Stimulated activated CD8-positive, alpha-beta memory T cell treated with anti-CD3 and anti-CD28 coated beads, Interleukin-12 subunit alpha, Interleukin-12 subunit beta, amount 100 ng/mL, for 1 hour (primary cell): ENCODE data around the gene THRB.
"Not testable (repeated sequence)": the region's sequence is repeated elsewhere in the genome, so short reads cannot be mapped to it uniquely, and the experiment has no call there.

Experiments
- DNase-seq: peaks from one replicate; pipeline ENCODE4 v3.0.0-alpha.2; 2020; ENCODE audit warnings: low read depth

Gene THRB

DNA sequence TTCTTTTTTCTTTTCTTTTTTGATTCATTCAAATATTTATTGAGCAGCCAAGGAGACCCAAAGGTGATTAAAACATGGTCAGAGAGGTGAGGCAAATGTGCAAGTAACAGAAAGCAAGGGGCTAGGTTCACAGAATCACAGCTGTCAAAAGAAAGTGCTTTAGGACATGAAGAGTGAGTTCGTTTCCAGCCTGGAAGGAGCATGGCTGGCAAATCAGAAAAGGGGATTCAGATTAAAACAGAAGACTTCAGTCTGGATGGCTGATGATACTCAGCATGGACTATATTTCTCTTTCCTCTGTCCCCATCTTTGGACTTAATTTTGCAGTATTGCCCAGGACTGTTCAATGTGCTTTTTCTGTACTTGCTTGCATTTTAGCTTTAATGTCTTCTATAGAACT, 398.4 kb downstream of the THRB start:
- no peak for DNase-seq

GRCh38 chr3:24094818-24095217, 399.8 kb downstream of the THRB start:
- not testable (repeated sequence) for DNase-seq

DNA sequence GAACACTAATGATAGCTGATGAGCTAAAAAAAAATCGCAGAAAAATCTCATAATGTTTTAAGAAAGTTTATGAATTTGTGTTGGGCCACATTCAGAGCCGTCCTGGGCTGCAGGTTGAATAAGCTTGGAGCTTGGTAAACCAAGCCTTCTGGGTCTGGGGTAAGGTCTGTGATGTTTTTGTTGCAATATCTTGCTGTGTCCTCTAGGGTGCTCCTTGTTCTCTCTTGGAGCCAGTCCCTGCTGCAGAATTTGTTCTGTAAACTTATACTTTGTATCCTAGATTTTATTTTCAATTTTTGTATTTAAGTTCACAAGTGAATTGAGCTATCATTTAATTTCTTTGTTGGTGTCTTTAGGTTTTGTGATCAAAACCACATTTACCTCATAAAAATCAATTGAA, 405.9 kb downstream of the THRB start:
- DNase-seq: no peak

DNA sequence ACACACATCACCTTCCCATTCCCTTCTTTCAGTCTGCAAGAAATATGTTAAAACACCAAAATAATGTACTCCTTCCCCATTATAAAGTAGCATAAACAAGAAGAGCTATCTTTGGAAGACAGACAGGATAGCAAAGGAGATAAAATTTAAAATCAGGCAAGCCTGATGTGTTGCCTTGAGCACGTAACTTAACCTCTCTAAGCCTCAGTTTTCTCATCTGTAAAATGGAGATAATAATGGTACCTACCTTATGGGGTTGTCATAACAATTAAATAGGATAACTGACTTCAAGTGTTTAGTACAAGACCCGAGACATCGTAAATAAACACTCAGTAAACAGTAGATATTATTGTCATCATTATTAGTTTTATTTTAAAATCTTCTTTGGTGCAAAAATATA, 407.2 kb downstream of the THRB start:
- DNase-seq: no peak

DNA sequence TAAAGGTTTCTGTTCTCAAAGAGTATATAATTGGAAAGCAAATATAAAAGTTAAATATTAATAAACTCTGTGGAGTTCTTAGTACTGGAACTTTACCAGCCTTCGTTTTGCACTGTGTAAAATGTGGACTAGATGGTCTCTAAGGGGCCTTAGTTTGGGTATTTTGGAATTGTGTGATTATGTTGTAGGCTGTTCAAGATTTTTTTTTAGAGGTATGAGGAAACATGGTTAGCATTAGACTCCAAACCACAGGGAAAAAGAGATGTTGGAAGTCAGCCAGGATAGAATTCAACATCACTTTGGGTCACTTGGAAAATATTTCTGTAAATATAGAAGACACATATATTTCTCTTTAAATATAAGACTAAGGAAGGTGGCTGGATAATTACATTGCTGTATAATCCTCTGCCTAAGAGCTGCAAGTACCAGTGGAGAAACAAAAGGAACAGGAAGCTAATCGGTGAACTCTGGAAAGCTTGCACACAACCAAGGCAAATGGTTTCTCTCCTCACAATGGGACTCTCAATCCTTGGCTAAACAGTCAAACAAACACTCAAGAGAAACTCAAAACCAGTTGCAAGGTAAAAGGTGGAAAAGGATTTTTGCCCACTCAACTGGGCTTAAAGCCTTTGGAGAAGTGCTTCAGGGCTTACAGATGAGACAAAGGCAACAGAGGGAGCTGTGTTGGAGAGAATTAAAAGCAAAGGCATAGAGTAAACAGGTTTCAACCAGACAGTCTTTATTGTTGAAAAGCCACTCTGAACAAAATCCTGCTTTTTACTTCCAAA, 407.8 kb downstream of the THRB start:
- no peak for DNase-seq

- DNase-seq: no peak
Observed at GRCh38 chr3:24086206-24086605, 408.4 kb downstream of the THRB start.

GRCh38 chr3:24072193-24072592, 422.5 kb downstream of the THRB start:
- DNase-seq: no peak

DNA sequence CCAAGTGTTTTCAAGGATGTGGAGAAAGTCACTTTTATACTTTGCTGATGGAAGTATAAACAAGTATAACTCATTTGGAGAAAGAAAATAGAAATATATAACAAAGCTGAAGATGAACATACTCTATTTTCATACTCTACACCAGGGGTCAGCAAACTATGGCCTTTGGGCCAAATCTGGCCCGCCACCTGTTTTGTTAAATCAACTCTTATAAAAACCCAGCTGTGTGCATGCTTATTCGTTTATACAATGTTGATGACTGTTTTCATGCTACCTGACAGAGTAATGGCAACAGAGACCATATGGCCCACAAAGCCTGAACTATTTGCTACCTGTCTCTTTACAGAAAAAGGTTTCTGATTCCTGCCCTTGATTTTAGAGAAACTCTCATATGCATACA, 425.6 kb downstream of the THRB start:
- DNase-seq: no peak

GRCh38 chr3:24067483-24067882, 427.2 kb downstream of the THRB start:
- no peak for DNase-seq
